HG02610 (cell line): ENCODE results near the gene CCR7.

Experiments used
- ATAC-seq: cut with Tn5 transposase; IDR thresholded peaks from one replicate; pipeline ENCODE4 v1.9.1; 2021; ENCODE audit warnings: mild to moderate bottlenecking, moderate library complexity; ENCODE audit not compliant: unreplicated experiment

The CCR7 gene

DNA sequence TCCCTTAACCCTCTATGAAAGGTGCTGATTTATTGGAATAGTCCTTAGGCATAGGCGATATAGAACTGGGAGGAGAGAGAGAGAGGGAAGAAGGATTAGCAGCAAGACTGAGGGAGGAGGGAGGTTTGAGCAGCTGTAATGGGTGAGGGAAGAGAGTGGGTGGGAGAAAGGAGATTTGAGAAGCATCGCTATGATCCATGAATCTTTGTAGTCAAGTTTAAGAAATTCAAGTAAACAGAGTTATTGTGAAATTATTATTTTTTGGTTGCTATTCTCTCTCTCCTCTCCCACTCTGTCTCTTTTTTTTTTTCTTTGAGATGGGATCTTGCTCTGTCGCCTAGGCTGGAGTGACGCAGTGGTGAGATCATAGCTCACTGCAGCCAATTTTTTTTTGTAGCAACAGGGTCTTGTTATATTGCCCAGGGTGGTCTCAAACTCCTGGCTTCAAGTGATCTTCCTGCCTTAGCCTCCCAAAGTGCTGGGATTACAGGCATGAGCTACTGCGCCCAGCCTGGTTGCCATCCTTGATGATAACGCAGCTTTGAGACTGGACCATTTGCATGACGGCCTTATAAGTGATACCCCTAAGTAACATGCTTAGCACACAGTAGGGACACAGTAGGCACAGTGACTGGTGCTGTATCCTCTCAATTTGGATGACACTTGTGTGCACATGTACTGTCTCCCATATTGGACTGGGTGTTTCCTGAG is 42.9 kb downstream of the CCR7 start:
- no peak for ATAC-seq

DNA sequence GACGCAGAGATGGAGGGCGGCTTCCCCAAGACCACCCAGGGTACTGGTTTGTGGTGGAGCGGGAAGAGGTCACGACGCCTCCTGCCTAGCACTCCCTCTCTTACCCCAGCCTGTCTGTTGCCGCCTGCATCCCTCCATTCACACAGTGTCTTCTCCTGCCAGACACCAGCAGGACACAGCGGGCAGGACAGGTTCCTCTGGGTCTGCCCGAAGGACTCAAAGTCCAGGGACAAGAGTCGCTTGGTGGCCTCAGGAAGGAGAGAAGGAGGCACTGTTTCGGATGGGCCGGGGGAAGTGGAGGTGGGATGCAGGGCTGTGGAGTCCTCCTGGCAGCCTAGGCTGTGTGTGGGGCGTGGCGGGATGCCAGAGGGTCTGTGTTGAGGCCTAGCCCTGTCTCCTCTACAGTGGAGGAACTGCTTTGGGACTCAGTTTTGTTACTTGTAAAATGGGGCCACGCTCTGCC is 44.2 kb downstream of the CCR7 start:
- ATAC-seq = no peak

DNA sequence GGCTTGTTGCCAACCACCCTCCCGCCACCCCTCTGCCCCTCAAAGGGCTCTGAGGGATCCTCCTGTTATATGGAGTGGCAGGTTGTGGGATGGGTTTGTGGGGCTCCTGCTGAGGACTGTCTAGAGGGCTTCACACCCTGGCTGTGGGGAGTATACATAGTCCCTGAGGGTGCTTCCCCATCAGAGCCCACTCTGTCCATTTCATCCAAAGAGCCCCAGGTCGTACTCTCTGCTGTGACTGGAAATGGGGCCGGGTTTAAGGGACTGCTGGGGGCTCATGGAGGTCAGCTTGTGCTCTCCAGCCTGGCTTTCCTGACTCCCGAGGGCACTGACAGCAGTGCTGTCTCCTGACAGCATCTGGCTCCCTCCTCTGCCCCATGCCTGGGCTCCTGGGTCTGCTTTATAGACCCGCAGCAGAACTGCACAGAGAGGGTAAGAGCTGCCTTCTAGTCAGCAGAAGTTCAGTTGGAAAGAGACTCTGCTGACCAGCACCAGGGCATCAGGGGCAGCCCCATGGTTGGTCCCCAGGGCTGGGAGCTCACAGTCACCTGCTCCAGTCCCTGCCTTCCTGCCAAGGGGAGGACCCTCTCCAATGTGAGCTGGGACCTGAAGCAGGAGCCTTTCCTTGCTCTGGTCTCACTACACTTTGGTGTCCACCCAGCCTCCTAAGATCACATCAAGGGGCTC is 46.0 kb downstream of the CCR7 start:
- ATAC-seq = no peak

DNA sequence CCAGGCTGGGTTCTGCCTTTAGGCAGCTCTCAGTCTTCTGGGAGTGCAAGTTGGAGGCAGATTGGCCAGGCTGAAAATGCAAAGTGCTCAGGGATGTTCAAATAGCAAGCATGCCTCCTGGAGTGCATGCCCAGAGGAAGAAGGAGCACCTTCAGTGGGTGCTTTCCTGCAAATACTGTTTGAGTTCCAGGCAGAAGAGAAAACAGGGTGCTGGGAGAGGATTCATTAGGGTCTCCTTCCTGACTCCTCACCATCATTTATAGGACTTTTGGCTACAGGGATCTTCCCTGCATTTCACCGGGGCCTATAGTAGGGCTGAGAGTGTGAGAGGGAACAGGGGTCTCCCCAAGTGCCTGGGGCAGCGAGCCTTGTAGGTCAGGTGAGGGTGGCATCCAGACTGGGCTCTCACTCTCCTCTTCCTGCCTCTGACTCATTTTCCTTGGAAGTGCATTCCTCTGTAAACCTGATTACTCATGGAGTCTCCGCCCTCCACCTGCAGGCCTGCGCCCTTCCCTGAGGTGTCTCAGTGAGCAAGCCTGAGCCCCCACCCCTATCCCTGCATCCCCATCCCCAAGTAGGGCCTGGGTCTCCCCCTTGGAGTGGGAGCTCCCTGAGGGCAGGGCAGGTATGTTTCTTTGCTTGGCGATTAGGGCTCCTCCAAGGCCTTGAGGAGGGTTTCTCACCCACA is 46.7 kb downstream of the CCR7 start:
- ATAC-seq = no peak

DNA sequence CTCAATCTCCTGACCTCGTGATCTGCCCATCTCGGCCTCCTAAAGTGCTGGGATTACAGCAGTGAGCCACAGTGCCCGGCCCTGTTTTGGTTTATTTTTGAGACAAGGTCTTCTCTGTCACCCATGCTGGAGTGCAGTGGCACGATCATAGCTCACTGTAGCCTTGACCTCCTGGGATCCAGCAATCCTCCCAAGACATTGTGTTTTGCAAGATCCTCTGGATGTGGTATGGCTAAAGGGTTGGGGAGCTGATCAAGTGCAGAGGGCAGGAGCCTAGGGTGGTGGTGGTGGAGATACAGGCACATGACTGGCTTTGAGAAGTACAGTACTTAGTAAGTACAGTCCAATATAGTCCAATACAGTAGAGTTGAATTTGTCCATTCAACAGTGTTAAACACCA is 47.3 kb downstream of the CCR7 start:
- no peak for ATAC-seq

DNA sequence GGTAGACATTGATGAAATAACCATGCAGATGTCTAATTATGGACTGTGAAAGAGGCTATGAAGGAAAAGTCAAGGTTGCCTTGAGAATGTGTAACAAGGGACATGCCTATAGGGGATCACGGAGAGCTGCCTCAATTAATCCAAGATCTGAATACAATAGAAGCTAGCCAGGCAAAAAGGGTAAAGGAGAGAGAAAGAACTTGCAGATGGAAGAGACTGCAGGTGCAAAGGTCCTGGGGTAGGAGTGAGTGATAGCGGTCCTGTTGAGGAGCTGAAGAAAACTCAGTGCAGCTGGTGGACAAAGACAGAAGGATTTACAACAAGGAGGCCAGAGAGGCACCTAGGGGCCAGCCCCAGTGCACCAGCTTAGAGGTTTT is 48.0 kb downstream of the CCR7 start:
- no peak for ATAC-seq

DNA sequence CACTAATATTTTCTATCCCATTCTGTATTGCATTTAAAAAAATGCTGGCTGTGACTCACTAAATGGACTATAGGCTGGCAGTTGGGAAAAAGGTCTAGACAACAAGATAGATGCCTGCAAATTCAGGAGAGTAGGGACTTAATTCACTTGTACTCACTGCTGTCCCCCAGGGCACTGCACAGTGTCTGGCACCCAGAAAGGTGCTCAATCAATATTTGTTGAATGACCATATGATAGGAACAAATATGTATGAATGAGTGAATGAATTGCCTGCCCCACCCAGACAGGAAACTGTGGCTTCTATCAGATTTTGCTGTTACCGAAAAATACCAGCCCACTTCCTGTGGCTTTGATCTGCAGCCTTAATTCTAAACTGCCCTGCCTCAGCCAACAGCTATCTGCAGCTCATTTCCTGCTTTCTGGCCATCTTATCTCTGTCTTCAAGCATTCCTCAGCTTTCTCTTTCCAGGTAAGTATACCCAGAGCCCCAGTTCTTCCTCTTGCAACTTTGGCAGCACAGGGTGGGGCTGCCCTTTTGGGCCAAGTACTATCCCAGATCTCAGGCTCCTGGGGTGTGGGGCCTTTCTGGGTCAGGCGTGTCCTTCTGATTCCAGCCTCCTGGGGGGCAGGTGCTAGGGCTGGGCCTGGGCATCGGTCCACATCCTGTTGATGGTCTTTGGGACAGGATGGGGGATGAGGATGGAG is 48.5 kb downstream of the CCR7 start:
- ATAC-seq = peak; percentile 64

DNA sequence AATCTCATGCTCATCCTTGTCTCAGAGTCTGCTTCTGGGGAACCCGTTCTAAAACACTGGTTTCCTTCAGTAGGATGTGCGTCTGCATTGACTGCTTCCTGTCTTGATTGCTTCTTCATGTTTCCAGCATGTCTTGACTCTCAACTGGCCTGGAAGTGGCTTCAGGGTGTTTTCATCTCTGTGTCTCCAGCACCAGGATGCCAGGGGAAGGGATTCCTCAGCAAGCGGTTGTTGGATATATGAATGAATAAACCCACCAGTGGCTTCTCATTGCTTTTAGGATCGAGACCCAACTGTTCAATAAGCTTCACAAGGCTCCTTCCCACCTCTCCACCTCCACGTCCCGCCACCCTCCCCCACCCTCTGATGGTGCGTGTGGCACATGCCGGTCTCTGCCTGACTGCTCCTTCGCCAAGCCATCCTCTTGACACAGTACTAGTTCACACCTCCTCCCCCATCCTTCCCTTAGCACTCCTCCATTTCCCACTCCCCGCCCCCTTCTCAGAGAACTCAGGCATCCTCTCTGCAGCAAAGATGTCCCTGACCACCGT is 49.7 kb downstream of the CCR7 start:
- ATAC-seq = no peak

DNA sequence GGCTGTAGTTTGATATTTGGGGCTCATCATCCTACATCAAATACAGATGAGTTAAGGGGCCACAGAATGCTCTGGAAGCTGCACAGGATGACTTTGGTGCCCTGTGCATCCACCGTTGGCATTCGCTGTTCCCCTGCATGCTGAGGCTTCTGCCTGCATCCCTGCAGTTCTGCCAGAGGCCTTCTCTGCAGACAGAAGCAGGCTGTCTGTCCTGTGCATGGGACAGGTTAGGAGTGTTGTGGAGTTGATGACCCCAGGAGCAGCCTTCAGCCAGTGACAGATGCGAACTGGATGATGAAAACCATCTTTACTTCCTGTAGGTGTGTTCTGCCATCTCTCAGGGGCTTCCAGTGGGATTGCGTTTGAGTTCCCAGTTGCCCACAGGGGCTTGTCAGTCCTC is 50.3 kb downstream of the CCR7 start:
- ATAC-seq = no peak

DNA sequence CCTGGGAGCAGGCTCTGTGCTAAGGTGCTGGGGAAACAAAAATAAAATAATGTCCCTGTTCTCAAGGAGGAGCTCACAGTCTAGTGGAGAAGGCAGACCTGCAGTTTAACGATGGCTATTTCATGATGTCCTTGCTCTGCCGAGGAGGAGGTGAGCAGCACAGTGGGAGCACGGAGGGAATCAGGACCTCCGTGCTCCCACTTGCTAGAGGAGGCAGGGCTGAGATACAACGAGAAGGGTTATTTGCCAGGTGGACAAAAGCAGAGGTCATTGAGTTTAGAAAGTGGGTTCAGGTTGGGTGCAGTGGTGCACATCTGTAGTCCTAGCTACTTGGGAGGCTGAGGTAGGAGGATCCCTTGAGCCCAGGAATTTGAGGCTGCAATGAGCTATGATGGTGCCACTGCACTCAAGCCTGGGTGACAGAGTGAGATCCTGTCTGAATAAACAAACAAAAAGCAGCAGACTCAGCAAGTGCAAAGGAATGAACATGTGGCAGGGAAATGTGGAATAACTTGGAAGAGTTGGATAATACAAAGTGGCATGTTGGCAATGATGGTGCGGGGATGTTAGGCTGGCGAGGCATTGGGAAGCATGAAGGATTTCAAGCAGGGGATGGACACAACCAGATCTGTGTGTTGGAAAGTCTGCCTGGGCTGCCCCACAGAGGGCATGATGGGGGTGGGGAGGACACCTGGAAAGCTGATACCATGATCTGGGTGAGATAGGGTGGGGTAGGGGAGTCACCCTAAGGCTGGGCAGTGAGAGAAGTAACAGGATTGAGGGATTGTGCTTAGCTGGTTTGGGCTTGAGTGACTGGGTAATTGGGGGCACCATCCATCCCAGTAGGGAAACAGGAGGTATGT is 51.0 kb downstream of the CCR7 start:
- no peak for ATAC-seq

DNA sequence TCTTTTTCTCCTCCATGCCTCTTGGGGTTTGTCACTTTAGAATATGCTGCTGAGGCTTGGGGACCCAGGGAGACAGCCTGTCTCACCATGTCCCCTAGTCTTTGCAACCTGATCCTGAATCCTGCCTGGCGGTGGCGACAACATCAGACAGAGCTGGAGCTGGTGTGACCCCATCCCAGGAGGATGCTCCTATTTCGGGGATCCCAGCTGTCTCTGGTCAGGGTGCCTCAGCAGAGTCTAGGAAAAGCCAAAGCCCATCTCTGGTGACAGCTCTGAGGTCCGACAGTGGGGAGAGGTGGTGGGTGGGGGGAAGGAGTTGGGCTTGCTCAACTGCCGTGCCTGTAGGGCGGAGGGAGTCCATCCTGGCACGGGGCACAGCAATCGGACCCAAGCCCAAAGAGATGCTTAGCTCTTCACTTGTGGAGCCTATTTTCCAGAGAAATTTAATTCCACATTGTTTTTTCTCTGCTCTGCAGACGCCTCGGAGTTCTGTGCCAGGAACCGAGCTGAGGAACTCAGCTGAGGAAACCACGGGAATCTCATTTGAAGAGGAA is 53.5 kb downstream of the CCR7 start:
- ATAC-seq = no peak

DNA sequence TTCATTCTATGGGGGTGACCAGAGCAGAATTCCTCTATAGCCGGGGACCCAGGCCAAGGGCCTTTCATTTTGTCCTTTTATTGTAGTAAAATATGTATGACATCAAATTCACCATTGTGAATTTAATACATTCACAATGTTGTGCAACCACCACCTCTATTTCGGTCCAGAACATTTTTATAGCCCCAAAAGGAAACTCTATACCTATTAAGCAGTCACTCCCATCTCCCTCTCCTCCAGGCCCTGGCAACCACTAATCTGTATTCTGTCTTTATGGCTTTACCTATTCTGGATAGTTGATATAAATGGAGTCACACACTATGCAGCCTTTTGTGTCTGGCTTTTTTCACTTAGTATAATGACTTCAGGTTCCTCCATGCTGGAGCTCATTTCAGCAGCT is 54.1 kb downstream of the CCR7 start:
- ATAC-seq = no peak

DNA sequence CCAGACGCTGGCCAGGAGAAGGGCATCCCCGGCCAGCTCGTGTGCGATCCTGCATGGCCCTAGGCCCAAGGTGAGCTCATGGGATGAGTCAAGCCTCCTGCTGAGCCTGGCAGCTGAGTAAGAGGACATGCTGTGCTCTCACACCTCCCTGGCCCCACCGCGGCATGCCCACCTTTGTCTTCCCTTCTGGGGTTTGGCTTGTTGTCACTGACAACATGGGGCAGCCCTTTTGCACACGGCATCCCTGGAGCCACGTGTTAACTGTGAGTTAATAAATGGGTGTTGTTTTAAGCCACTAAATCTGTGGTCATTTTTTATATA is 55.0 kb downstream of the CCR7 start:
- ATAC-seq = no peak

DNA sequence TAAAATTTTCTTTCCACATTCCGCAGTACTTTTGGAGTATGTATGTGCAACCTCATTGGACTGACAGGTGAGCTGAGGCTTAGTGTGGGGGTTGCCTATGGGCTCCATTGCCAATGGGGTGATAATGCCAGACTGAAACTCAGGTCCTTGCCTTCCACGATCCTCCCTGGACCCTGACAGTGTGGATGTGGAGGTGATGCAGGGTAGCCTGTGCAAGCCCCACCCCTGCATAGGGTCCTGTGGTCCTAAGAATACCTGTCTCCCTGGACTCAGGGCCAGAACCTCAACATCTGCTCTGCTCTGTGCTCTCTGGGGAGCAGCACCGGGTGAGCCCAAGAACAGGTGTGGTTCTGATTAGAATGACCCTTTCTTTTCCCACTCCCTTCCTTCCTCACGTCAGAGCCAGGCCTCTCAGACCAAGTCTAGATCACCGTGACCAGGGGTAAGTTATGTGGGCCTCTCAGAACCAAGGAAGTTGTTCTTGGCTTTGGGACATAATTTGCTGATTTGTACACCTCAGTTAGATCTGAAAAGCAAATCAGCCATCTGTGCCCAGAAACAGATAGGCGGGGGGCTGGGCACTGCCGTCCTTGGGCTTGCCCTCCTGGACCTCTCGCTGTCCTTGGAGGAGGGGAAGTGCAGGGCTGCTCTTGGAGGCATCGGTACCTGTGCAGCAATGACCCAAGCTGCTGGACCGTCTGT is 55.5 kb downstream of the CCR7 start:
- ATAC-seq = no peak

DNA sequence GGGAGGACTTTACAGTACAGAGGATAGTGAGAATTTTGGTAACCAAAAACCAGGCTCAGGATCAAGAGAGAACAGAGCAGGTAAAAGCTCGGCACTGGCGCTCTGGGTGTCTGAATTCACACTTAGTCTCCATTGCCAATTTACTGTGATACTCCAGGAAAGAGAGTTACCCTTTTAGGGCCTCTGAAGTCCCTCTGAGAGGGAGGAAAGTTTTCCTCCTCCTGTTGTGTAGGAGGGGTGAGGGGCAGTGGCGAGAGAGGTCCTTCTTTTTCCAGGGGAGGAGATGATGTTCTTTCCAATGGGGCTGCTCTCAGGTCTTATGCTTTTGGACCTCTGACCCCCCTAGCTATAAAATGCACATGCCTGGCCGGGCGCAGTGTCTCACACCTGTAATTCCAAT is 58.5 kb downstream of the CCR7 start:
- no peak for ATAC-seq
